Measurements from ENCODE around the gene MESP2. TPM values are rescaled to one million over a fixed set of nuclear protein-coding genes. Genes with fewer than 3 reads are reported as not detected.

The MESP2 gene
- total and polyA plus RNA-seq, 2 of the 8 experiments (the other 6 are each of a cell fraction or from before 2014, with no cell fraction given): 0.35 to 0.80 TPM

- TF ChIP-seq, protein P1, sequence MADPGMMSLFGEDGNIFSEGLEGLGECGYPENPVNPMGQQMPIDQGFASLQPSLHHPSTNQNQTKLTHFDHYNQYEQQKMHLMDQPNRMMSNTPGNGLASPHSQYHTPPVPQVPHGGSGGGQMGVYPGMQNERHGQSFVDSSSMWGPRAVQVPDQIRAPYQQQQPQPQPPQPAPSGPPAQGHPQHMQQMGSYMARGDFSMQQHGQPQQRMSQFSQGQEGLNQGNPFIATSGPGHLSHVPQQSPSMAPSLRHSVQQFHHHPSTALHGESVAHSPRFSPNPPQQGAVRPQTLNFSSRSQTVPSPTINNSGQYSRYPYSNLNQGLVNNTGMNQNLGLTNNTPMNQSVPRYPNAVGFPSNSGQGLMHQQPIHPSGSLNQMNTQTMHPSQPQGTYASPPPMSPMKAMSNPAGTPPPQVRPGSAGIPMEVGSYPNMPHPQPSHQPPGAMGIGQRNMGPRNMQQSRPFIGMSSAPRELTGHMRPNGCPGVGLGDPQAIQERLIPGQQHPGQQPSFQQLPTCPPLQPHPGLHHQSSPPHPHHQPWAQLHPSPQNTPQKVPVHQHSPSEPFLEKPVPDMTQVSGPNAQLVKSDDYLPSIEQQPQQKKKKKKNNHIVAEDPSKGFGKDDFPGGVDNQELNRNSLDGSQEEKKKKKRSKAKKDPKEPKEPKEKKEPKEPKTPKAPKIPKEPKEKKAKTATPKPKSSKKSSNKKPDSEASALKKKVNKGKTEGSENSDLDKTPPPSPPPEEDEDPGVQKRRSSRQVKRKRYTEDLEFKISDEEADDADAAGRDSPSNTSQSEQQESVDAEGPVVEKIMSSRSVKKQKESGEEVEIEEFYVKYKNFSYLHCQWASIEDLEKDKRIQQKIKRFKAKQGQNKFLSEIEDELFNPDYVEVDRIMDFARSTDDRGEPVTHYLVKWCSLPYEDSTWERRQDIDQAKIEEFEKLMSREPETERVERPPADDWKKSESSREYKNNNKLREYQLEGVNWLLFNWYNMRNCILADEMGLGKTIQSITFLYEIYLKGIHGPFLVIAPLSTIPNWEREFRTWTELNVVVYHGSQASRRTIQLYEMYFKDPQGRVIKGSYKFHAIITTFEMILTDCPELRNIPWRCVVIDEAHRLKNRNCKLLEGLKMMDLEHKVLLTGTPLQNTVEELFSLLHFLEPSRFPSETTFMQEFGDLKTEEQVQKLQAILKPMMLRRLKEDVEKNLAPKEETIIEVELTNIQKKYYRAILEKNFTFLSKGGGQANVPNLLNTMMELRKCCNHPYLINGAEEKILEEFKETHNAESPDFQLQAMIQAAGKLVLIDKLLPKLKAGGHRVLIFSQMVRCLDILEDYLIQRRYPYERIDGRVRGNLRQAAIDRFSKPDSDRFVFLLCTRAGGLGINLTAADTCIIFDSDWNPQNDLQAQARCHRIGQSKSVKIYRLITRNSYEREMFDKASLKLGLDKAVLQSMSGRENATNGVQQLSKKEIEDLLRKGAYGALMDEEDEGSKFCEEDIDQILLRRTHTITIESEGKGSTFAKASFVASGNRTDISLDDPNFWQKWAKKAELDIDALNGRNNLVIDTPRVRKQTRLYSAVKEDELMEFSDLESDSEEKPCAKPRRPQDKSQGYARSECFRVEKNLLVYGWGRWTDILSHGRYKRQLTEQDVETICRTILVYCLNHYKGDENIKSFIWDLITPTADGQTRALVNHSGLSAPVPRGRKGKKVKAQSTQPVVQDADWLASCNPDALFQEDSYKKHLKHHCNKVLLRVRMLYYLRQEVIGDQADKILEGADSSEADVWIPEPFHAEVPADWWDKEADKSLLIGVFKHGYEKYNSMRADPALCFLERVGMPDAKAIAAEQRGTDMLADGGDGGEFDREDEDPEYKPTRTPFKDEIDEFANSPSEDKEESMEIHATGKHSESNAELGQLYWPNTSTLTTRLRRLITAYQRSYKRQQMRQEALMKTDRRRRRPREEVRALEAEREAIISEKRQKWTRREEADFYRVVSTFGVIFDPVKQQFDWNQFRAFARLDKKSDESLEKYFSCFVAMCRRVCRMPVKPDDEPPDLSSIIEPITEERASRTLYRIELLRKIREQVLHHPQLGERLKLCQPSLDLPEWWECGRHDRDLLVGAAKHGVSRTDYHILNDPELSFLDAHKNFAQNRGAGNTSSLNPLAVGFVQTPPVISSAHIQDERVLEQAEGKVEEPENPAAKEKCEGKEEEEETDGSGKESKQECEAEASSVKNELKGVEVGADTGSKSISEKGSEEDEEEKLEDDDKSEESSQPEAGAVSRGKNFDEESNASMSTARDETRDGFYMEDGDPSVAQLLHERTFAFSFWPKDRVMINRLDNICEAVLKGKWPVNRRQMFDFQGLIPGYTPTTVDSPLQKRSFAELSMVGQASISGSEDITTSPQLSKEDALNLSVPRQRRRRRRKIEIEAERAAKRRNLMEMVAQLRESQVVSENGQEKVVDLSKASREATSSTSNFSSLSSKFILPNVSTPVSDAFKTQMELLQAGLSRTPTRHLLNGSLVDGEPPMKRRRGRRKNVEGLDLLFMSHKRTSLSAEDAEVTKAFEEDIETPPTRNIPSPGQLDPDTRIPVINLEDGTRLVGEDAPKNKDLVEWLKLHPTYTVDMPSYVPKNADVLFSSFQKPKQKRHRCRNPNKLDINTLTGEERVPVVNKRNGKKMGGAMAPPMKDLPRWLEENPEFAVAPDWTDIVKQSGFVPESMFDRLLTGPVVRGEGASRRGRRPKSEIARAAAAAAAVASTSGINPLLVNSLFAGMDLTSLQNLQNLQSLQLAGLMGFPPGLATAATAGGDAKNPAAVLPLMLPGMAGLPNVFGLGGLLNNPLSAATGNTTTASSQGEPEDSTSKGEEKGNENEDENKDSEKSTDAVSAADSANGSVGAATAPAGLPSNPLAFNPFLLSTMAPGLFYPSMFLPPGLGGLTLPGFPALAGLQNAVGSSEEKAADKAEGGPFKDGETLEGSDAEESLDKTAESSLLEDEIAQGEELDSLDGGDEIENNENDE (IDR thresholded peaks at IDR 0.05; ENCODE audit: insufficient replicate concordance, low read length): no peak
- TF ChIP-seq SUZ12 (IDR thresholded peaks at IDR 0.05; ENCODE audit: low read length) (no peak), PHF8 (conservative IDR thresholded peaks at IDR 0.05; ENCODE audit: low read depth, low read length) (no peak), SIN3A (conservative IDR thresholded peaks at IDR 0.05 in 1 of 2, IDR thresholded peaks at IDR 0.05 in 1 of 2; ENCODE audit: low read depth in 1 of 2, low read length in 2 of 2) (no peak)
- TF ChIP-seq, protein P2, sequence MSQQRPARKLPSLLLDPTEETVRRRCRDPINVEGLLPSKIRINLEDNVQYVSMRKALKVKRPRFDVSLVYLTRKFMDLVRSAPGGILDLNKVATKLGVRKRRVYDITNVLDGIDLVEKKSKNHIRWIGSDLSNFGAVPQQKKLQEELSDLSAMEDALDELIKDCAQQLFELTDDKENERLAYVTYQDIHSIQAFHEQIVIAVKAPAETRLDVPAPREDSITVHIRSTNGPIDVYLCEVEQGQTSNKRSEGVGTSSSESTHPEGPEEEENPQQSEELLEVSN (IDR thresholded peaks at IDR 0.05): no peak
These were observed 47.9 kb downstream of the MESP2 start (continued) for GRCh38 chr15:89823836-89824606.
